Muscle layer of duodenum (tissue), 2 donors: ENCODE measurements around the gene CLECL1.
"Not testable (repeated sequence)": the region's sequence is repeated elsewhere in the genome, so short reads cannot be mapped to it uniquely, and the experiment has no call there.

Experiments
- H3K27ac ChIP-seq: one replicate; pipeline ENCODE4 v1.7.0; 2013; ENCODE audit warnings: mild to moderate bottlenecking, low read length
- H3K27me3 ChIP-seq: one replicate; pipeline ENCODE4 v1.7.0; 2013; ENCODE audit warnings: low read depth, mild to moderate bottlenecking, control low read depth, low read length
- H3K36me3 ChIP-seq, 2 donors: one replicate each; pipeline ENCODE4 v1.7.0; 2013; ENCODE audit warnings: low read length in 2 of 2, control low read depth in 1 of 2, mild to moderate bottlenecking in 1 of 2; ENCODE audit not compliant: insufficient read depth in 2 of 2, control insufficient read depth in 1 of 2
- H3K4me1 ChIP-seq, 2 donors: one replicate each; pipeline ENCODE4 v1.7.0; 2013; ENCODE audit warnings: low read length in 2 of 2, mild to moderate bottlenecking in 2 of 2, control low read depth in 1 of 2, moderate library complexity in 1 of 2; ENCODE audit not compliant: insufficient read depth in 2 of 2, control insufficient read depth in 1 of 2
- H3K4me3 ChIP-seq, 2 donors: one replicate each; pipeline ENCODE4 v1.7.0; 2013; ENCODE audit warnings: low read length in 2 of 2, low read depth in 1 of 2, mild to moderate bottlenecking in 1 of 2
- H3K9me3 ChIP-seq, 2 donors: one replicate each; pipeline ENCODE4 v1.7.0; 2013; ENCODE audit warnings: low read length in 2 of 2, control low read depth in 1 of 2, mild to moderate bottlenecking in 1 of 2; ENCODE audit not compliant: control insufficient read depth in 1 of 2
- donor health status: healthy.

Gene CLECL1

GRCh38 chr12:9701380-9702154 lies 31.3 kb downstream of the CLECL1 start:
- H3K4me3 ChIP-seq = no peak overlapping the region
- no peak overlapping the region for H3K27ac ChIP-seq
- H3K36me3 ChIP-seq = no peaks in the 10 kb centered on the region
- peaks cover 3% of the 10 kb centered on the region in 2 donors for H3K9me3 ChIP-seq
- no peaks in the 10 kb centered on the region for H3K27me3 ChIP-seq
- H3K4me1 ChIP-seq = no peaks in the 10 kb centered on the region

GRCh38 chr12:9700606-9700956 lies 32.3 kb downstream of the CLECL1 start:
- no peak overlapping the region for H3K27ac ChIP-seq
- peaks cover 3% of the 10 kb centered on the region in 2 donors for H3K9me3 ChIP-seq
- no peaks in the 10 kb centered on the region for H3K27me3 ChIP-seq
- H3K36me3 ChIP-seq = peaks cover 0 to 3% of the 10 kb centered on the region in 2 donors
- no peaks in the 10 kb centered on the region for H3K4me1 ChIP-seq
- no peak overlapping the region for H3K4me3 ChIP-seq

- peaks cover 0 to 8% of the 10 kb centered on the region in 2 donors for H3K36me3 ChIP-seq
- no peak overlapping the region for H3K27ac ChIP-seq
- no peaks in the 10 kb centered on the region for H3K4me1 ChIP-seq
- no peak overlapping the region for H3K4me3 ChIP-seq
- peaks cover 3% of the 10 kb centered on the region in 2 donors for H3K9me3 ChIP-seq
- no peaks in the 10 kb centered on the region for H3K27me3 ChIP-seq
Measured at GRCh38 chr12:9699898-9700605, 32.8 kb downstream of the CLECL1 start.

- no peak overlapping the region for H3K4me3 ChIP-seq
- no peaks in the 10 kb centered on the region for H3K4me1 ChIP-seq
- no peaks in the 10 kb centered on the region for H3K27me3 ChIP-seq
- H3K36me3 ChIP-seq = peaks cover 0 to 15% of the 10 kb centered on the region in 2 donors
- no peak overlapping the region for H3K27ac ChIP-seq
- peaks cover under 1 to 3% of the 10 kb centered on the region in 2 donors for H3K9me3 ChIP-seq
Measured at GRCh38 chr12:9699269-9699897, 33.5 kb downstream of the CLECL1 start.

- Histone ChIP-seq H3K27me3 (no peaks in the 10 kb centered on the region), H3K27ac (no peak overlapping the region)
Measured at GRCh38 chr12:9698681-9699080, 34.2 kb downstream of the CLECL1 start.

GRCh38 chr12:9697619-9698018 lies 35.3 kb downstream of the CLECL1 start:
- Histone ChIP-seq H3K4me3 (no peak overlapping the region), H3K27ac (no peak overlapping the region), H3K9me3 (peaks cover 0 to 3% of the 10 kb centered on the region in 2 donors), H3K36me3 (peaks cover 5 to 16% of the 10 kb centered on the region in 2 donors), H3K4me1 (no peaks in the 10 kb centered on the region), H3K27me3 (no peaks in the 10 kb centered on the region)

More at GRCh38 chr12:9698681-9699080, 34.2 kb downstream of the CLECL1 start:
- Histone ChIP-seq H3K4me1 (no peaks in the 10 kb centered on the region), H3K4me3 (no peak overlapping the region), H3K9me3 (peaks cover 0 to 3% of the 10 kb centered on the region in 2 donors), H3K36me3 (peaks cover 0 to 16% of the 10 kb centered on the region in 2 donors)

GRCh38 chr12:9695661-9696060 lies 37.2 kb downstream of the CLECL1 start:
- H3K9me3 ChIP-seq, H3K4me3 ChIP-seq, H3K27ac ChIP-seq, H3K4me1 ChIP-seq, H3K27me3 ChIP-seq: not testable (repeated sequence)
- H3K36me3 ChIP-seq = peaks cover 6 to 16% of the 10 kb centered on the region in 2 donors

GRCh38 chr12:9695150-9695549 lies 37.7 kb downstream of the CLECL1 start:
- not testable (repeated sequence) for H3K4me1 ChIP-seq, H3K27me3 ChIP-seq, H3K9me3 ChIP-seq, H3K27ac ChIP-seq, H3K4me3 ChIP-seq
- peaks cover 6 to 16% of the 10 kb centered on the region in 2 donors for H3K36me3 ChIP-seq

GRCh38 chr12:9694241-9694640 lies 38.7 kb downstream of the CLECL1 start:
- H3K27me3 ChIP-seq = no peaks in the 10 kb centered on the region
- H3K27ac ChIP-seq = no peak overlapping the region
- H3K36me3 ChIP-seq = peaks cover 6 to 17% of the 10 kb centered on the region in 2 donors
- peaks cover 0 to 3% of the 10 kb centered on the region in 2 donors for H3K9me3 ChIP-seq
- H3K4me3 ChIP-seq = no peak overlapping the region
- H3K4me1 ChIP-seq = no peaks in the 10 kb centered on the region

- peaks cover 0 to 3% of the 10 kb centered on the region in 2 donors for H3K9me3 ChIP-seq
- H3K27ac ChIP-seq = no peak overlapping the region
Measured at GRCh38 chr12:9692909-9693308, 40.0 kb downstream of the CLECL1 start.

GRCh38 chr12:9687228-9687627 lies 45.7 kb downstream of the CLECL1 start:
- Histone ChIP-seq H3K9me3 (no peaks in the 10 kb centered on the region), H3K4me3 (no peak overlapping the region), H3K4me1 (no peaks in the 10 kb centered on the region), H3K27me3 (no peaks in the 10 kb centered on the region), H3K27ac (no peak overlapping the region), H3K36me3 (peaks cover 10 to 22% of the 10 kb centered on the region in 2 donors)

More at GRCh38 chr12:9692909-9693308, 40.0 kb downstream of the CLECL1 start:
- Histone ChIP-seq H3K4me3 (no peak overlapping the region), H3K27me3 (no peaks in the 10 kb centered on the region), H3K4me1 (no peaks in the 10 kb centered on the region), H3K36me3 (peaks cover 11 to 29% of the 10 kb centered on the region in 2 donors)
